Measurements from ENCODE around the gene RUNX2.

DNA sequence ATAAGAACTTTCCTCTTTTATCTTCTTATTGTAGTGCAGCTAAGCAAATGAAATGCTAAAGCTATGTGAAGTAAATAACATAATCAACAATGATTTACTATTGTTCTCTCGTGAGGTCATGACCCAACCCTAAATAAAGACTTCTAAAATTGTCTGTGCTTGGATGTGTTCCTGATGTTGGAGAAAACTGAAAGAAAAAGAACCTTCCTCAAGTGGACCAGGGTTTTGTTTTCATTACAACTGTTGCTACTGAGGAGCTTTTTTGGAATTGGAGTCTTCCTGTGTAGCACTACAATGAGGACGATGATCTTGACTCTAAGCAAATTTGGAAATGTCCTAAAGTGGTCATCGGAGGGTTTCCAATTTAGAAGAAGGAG, 109.3 kb downstream of the RUNX2 start:
- TF ChIP-seq, protein P1, sequence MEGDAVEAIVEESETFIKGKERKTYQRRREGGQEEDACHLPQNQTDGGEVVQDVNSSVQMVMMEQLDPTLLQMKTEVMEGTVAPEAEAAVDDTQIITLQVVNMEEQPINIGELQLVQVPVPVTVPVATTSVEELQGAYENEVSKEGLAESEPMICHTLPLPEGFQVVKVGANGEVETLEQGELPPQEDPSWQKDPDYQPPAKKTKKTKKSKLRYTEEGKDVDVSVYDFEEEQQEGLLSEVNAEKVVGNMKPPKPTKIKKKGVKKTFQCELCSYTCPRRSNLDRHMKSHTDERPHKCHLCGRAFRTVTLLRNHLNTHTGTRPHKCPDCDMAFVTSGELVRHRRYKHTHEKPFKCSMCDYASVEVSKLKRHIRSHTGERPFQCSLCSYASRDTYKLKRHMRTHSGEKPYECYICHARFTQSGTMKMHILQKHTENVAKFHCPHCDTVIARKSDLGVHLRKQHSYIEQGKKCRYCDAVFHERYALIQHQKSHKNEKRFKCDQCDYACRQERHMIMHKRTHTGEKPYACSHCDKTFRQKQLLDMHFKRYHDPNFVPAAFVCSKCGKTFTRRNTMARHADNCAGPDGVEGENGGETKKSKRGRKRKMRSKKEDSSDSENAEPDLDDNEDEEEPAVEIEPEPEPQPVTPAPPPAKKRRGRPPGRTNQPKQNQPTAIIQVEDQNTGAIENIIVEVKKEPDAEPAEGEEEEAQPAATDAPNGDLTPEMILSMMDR (IDR thresholded peaks at IDR 0.05; ENCODE audit: low read depth, low read length, missing input control) = no peak
- TF ChIP-seq, protein P2, sequence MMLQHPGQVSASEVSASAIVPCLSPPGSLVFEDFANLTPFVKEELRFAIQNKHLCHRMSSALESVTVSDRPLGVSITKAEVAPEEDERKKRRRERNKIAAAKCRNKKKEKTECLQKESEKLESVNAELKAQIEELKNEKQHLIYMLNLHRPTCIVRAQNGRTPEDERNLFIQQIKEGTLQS (IDR thresholded peaks at IDR 0.05) = no peak
- TF ChIP-seq RXRA (IDR thresholded peaks at IDR 0.05) = no peak
- TF ChIP-seq JUND (IDR thresholded peaks at IDR 0.05) = no peak
- TF ChIP-seq REST (IDR thresholded peaks at IDR 0.05) = no peak
- TF ChIP-seq EGR1 (IDR thresholded peaks at IDR 0.05; ENCODE audit: low read depth in 2 of 2) = no peak
- no peak for TF ChIP-seq RAD21 (IDR thresholded peaks at IDR 0.05)
- TF ChIP-seq MAX (IDR thresholded peaks at IDR 0.05) = no peak
- TF ChIP-seq GABPA (IDR thresholded peaks at IDR 0.05 in 1 of 2, conservative IDR thresholded peaks at IDR 0.05 in 1 of 2) = no peak
- TF ChIP-seq YY1 (IDR thresholded peaks at IDR 0.05) = no peak

Measured in liver (tissue), 3 donors.